NK-92 (cell line): ENCODE results near the gene CDCA5.

Experiments used
- DNase-seq: peaks from one replicate; lab custom pipeline; 2025; ENCODE audit not compliant: unreplicated experiment; lab: John Stamatoyannopoulos, UW

CDCA5 gene

DNA sequence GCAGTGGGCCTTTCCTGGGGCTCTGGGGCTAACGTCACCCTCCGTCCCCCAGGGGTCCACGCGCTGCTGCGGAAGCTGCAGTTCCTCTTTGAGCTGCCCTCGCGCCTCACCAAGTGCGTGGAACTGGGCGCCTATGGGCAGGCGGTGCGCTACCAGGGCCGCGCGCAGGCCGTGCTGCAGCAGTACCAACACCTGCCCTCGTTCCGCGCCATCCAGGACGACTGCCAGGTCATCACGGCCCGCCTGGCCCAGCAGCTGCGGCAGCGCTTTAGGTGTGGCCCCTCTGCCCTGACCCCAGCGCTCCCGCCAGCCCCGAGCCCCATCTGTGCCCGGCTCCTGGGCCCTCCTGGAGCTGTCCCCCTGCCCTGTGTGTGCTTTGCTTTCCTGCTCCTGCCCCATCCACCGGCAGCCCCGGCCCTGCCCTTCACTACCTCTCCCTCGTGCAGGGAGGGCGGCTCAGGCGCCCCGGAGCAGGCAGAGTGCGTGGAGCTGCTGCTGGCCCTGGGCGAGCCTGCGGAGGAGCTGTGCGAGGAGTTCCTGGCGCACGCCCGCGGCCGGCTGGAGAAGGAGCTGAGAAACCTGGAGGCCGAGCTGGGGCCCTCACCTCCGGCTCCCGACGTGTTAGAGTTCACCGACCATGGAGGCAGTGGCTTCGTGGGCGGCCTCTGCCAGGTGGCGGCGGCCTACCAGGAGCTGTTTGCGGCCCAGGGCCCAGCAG, 24.1 kb upstream of the CDCA5 start:
- DNase-seq: no peak

DNA sequence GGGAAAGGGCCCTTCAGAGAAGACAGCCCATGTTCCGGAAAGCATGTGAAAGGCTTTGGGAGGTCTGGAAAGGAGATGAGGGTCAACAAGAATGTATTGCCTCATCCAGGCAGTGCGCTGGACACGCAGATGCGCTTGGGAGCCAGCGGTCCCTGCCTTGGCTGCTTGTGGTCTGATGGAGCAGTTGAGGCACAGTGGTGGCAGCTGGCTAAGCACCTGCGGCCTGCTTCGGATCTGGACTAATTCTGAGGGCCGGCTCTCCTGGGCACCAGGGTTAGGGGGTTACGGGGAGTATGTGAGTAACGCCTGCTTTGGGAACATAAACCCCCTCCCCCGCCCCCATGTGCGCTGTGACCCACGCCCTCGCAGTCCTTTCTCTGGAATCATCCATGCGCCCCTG, 23.2 kb upstream of the CDCA5 start:
- DNase-seq: no peak

GRCh38 chr11:65104628-65105027, 20.8 kb upstream of the CDCA5 start:
- DNase-seq: no peak

DNA sequence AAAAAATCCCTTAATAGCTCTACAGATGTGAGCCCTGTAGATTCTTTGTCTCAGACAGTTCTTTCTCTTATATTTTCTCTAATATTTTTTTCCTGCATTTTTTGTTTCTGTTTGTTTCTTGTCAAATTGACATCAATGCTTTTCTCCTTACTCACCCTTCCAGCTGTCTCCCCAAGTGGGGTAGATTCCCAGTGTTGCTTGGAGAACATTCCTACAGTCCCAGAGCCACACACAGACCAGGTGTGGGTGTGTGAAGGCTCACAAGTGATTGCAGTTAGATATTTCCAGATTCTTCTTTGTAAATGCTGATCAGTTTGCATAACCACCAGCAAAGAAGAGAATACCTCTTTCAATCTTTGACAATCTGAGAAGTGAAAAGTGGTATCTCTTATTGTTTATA, 19.6 kb upstream of the CDCA5 start:
- no peak for DNase-seq

DNA sequence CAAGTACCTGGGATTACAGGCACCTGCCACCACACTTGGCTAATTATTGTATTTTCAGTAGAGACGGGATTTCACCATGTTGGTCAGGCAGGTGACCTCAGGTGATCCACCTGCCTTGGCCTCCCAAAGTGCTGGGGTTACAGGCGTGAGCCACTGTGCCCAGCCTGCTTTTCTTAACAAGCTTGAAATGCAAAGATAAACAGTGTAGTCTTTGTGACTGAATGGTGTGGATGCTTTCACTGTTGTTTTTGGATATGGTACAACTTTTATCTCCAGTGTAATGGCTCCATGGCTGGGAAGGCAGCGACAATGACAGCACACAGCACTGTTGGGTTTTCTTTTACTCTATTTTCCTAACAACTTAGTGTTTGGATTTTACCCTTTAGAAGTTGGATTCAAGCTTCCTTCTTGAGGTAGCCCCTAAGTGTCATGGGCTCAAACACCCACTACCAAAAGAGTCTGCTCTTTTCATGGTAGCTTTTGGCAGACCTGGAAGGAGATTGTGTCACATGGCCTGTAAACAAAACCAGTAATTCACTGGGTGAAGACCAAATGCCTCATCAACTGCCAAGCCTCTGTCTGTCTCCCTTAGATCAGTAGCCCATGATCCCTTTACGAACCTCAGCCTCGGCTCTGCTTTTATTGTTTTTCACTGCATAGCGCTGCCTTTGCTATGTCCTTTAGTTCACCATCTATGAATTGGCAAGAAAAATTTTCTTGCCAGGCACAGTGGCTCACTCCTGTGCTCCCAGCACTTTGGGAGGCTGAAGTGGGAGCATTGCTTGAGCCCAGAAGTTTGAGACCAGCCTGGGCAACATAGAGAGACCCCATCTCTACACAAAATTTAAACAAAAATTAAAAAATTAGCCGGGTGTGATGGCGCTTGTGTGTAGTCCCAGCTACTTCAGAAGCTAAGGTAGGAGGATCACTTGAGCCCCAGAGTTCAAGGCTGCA, 18.6 kb upstream of the CDCA5 start:
- DNase-seq: no peak

GRCh38 chr11:65100674-65101350, 17.0 kb upstream of the CDCA5 start:
- no peak for DNase-seq

DNA sequence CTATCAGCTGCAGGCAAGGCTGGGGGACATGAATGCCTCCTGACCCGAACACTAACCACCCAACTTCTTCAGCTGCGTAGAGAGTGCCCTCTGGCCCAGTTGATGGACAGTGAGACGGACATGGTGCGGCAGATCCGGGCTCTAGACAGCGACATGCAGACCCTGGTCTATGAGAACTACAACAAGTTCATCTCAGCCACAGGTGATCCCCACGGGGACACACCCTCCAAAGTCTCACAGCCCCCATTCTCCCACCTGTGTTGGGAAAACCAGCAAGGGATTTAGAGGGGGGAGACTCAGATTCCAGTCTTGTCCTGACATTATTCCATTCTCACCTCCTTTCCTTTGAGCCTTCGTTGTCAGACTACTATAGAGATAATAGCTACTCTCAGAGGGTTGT, 13.1 kb upstream of the CDCA5 start:
- DNase-seq: no peak

DNA sequence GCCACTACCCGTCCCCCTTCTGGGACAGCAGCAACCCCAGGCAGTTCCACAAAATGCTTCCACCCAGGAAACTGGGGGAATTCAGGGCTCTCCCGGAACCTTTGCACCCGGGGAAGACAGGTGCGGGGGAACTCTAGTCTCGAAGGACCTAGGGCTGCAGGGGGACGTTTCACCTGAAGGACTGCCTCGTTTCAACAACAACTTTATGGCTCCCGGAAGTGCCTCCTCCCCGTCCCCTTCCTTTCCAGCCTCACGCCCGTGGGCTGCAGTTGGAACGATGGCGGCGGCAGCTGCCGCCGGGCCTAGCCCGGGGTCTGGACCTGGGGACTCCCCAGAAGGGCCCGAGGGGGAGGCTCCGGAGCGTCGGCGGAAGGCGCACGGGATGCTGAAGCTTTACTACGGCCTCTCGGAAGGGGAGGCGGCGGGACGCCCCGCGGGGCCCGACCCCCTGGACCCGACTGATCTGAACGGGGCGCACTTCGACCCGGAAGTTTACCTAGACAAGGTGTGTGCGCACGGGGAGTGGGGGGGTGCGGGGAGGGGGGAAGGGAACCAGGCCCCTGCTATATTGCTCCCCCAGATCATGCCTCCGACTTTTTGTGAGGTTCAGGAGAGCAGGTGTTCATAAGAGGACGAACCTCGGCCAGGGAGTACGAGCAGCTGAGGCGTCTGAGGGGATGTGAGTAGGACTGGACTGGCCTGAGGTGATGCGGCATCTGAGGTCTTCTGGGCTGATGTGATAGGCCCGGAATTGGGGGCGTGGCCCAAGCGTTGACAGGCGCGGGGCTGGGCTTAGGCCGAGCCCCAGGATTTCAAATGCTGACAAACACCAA, 12.3 kb upstream of the CDCA5 start, which contains the start of gene VPS51:
Gene VPS51 (plus strand): TSS at position 241 of the 833 bp plus-strand sequence. CDS start 37 bp downstream, at position 278.
- no peak for DNase-seq

DNA sequence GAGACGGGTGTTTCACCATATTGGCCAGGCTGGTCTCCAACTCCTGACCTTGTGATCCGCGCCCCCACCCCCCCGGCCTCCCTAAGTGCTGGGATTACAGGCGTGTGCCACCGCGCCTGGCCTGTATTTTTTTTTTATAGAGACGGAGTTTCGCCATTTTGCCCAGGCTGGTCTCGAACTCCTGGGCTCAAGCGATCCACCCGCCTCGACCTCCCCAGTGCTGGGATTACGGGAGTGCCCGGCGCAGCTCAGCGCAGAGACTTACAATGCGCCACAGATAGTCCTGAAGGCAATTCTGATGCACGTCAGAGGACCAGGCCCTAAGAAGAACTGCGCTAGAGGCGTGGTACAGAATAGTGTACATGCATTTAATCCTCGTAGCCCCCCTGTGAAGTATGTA, 11.6 kb upstream of the CDCA5 start:
- DNase-seq: no peak

DNA sequence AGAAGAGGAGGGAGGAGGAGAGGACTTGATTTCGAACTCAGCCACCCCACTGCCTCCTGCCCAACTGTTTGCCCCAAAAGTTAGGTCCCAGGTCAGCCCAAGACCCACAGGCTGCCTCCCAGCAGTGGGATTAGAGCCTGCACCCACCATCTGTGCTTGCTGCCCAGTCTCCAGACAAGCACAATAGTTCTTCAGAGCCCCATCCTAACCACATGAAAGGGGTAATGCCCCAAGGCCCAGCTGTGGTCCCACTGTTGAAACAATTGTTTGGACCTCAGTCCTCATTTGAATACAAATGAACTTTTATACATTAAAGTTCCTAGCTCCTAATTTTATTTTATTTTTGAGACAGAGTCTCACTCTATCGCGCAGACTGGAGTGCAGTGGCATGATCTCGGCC, 6.8 kb upstream of the CDCA5 start:
- no peak for DNase-seq

DNA sequence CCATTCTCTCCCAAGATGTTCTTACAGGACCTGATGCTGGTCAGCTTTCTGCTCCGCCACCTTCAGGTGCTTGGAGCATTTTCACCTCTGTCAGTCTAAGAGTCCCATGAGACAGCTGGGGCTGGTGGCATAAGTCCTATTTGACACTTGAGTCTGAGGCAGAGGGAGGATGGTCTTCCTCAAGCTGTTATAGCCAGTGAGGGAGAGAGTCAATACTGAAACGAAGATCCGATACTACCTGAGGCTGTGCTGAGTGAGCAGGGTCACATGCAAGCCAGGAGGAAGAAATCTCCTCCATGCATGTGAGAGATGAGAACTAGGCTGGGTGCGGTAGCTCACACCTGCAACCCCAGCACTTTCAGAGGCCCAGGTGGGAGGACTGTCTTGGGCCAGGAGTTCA, 5.8 kb upstream of the CDCA5 start:
- DNase-seq: no peak

DNA sequence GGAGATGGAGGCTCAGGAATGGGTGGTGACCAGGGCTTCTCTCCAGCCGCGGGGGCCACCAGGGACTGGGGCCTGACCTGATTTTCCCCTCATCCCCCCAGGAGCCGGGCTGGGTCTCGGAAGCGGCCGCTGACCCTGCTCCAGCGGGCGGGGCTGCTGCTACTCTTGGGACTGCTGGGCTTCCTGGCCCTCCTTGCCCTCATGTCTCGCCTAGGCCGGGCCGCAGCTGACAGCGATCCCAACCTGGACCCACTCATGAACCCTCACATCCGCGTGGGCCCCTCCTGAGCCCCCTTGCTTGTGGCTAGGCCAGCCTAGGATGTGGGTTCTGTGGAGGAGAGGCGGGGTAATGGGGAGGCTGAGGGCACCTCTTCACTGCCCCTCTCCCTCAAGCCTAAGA, 4.0 kb upstream of the CDCA5 start:
- DNase-seq: no peak

DNA sequence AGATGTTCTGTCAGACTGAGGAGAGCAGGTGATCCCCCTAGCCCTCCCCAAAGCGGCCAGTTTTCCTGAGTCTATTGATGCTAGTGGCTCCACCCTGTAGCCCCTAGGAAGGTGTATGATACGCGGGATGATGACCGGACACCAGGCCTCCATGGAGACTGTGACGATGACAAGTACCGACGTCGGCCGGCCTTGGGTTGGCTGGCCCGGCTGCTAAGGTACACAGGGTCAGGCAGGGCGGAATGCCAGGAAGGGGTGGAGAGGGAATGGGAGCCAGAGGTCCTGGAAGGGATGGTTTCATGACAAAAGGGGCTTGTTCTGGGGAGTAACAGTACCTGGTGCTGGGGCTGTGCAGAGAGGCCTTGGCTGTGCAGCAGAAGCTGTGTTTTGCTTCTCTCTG, 3.4 kb upstream of the CDCA5 start:
- no peak for DNase-seq

GRCh38 chr11:65086809-65087208, 3.0 kb upstream of the CDCA5 start:
- DNase-seq: no peak

DNA sequence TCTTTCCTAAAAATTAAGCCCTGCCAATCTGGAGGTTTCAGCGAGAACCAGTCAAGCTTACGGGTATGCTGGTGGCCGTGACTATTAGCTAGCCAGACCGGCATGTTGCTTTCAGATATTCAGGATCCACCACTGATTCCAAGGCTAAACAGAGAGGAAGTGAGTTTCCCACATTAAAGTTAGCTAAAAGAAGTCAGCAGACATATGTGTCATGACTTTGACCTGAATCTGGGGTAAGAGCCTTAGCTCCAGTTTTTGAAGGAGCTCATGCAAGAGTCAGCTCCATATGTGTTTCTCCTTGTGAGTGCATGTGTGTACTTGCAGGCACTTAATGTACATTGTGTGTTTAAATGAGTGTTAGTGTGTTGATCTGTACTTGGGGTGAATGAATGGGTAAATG, 1.6 kb upstream of the CDCA5 start:
- DNase-seq: no peak

DNA sequence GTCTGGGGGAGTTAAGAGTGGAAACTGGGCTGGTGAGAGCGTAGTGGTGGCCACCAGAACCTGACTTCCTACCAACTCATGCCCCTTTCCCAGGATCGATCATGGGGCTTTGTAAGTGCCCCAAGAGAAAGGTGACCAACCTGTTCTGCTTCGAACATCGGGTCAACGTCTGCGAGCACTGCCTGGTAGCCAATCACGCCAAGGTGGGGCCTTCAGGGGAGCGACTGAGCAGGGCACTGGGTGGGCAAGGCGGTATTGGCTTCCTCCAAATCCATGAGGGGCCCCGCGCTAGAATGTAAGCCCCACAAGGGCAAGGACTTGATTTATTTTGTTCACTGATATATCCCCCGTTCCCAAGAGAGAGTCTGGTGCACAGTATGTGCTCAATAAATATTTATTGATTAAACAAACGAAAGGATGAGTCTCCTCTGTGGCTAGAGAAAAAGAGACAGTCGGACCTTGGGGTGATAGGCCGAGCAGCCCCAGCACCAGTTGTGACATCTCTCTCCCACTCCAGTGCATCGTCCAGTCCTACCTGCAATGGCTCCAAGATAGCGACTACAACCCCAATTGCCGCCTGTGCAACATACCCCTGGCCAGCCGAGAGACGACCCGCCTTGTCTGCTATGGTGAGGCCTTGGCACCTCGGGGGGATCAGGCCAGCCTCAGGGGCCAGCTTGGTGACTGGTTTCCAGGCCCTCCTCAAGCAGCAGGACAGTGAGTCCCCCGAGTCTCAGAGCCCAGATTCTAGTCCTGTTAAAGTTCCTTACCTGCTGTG, 947 bp upstream of the CDCA5 start:
- DNase-seq: no peak

DNA sequence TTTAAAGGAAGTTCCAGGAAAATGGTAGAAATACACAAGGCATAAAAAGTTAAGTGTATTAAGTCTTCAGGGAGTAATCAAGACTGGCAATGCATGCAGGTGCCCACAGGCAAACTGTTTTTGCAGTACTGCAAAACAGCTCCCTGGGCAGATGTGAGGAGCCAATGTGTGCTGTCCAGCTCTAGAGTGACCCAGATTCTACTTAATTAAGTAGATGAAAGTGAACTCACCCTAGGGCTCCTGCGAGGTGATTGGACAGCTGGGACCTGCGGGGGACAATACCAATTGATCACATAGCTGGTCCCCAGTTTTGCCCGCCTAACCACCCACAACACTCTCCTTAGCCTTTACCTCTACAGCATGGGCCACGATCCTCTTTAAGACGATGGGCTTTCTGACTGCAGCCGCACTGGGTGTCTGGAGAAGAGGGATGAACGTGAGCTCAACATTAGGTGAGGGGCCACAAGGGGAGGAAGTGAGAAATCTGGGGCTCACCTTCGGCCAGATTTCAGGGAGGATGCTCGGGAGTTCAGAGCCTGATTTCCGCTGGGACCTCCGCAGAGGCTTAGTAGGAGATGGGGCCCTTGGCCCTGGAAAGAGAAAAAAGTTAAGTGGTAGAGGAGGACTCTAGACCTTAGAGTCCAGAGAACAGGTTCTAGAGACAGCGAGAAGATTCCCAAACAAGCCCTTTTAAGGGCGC, 556 bp downstream of the CDCA5 start:
- no peak for DNase-seq

- no peak for DNase-seq
Observed at GRCh38 chr11:65078786-65079342, 5.0 kb downstream of the CDCA5 start.

GRCh38 chr11:65078151-65078550, 5.7 kb downstream of the CDCA5 start:
- no peak for DNase-seq
